Naive B cell (primary cell): ENCODE results near the gene DLD. TPM values are rescaled to one million over a fixed set of nuclear protein-coding genes. Genes with fewer than 3 reads are reported as not detected.

Source experiments
- ATAC-seq, 2 donors: fragments of 150-1000 bp; cut with Tn5 transposase; 2 replicates each; pipeline ENCODE4 v1.10.0; 2021; ENCODE audit warnings: low read depth in 2 of 2, mild to moderate bottlenecking in 2 of 2, moderate library complexity in 2 of 2
- DNase-seq: peaks from one replicate; pipeline ENCODE4 v3.0.0; 2022
- H3K27ac Mint-ChIP-seq, 6 donors: one replicate each; pipeline ENCODE4 v1.8.0; 2020 to 2022; ENCODE audit warnings: mild to moderate bottlenecking in 6 of 6, mixed read lengths in 6 of 6, moderate library complexity in 5 of 6, inconsistent platforms in 2 of 6
- H3K27me3 Mint-ChIP-seq, 3 donors: one replicate each; pipeline ENCODE4 v1.8.0; 2021 to 2022; ENCODE audit warnings: mixed read lengths in 3 of 3, mild to moderate bottlenecking in 1 of 3
- H3K36me3 Mint-ChIP-seq, 2 donors: one replicate each; pipeline ENCODE4 v1.8.0; 2020 to 2022; ENCODE audit warnings: mixed read lengths in 2 of 2, inconsistent platforms in 1 of 2, mild to moderate bottlenecking in 1 of 2
- H3K4me1 Mint-ChIP-seq, 3 donors: one replicate each; pipeline ENCODE4 v1.8.0; 2020 to 2022; ENCODE audit warnings: mixed read lengths in 3 of 3, inconsistent platforms in 1 of 3, mild to moderate bottlenecking in 1 of 3, moderate library complexity in 1 of 3
- H3K4me3 Mint-ChIP-seq, 8 donors: one replicate each; pipeline ENCODE4 v1.8.0; 2020 to 2022; ENCODE audit warnings: mild to moderate bottlenecking in 8 of 8, mixed read lengths in 8 of 8, moderate library complexity in 8 of 8, inconsistent platforms in 2 of 8
- H3K9me3 Mint-ChIP-seq, 7 donors: one replicate each; pipeline ENCODE4 v1.8.0; 2020 to 2022; ENCODE audit warnings: mixed read lengths in 7 of 7, mild to moderate bottlenecking in 5 of 7, inconsistent platforms in 2 of 7, moderate library complexity in 1 of 7
- polyA plus RNA-seq, 6 donors: library from polyadenylated mRNA; unstranded; fragments of 300-500 nt; fragmentation: Illumina TruSeq; gene quantifications; one replicate each; pipeline ENCODE4 v1.2.3, GENCODE V29; 2021; ENCODE audit warnings: low read depth in 6 of 6

Gene DLD
- polyA plus RNA-seq, 6 donors from 2014 or later: 35.3 to 49.5 (median 42.9) TPM

DNA sequence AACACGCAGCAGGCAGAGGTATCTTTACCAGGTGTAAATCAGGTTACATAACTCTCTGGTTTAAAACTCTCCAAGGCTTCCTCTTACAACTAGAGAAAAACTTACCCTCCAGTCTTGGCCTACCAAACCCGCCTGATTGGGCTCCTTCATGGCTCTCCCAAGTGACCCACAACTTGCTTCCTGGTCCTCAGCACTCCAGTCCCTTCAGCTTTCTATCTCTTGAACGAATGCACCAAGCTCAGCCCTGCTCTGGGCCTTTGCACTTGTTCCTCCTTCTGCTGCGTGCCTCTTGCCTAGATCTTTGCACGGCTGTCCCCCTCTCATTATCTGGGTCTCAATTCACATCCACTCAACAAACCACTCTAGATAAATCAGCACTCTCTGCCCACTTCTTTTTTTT is 32.7 kb upstream of the DLD start:
- H3K4me3 Mint-ChIP-seq: no peak overlapping the region
- H3K27ac Mint-ChIP-seq: peak overlapping the region in 1 of 6 donors; percentile 6
- H3K9me3 Mint-ChIP-seq: no peaks in the 10 kb centered on the region
- ATAC-seq (no peak), DNase-seq (no peak)
- peaks cover 0 to 14% (median 10%) of the 10 kb centered on the region in 3 donors for H3K4me1 Mint-ChIP-seq
- H3K27me3 Mint-ChIP-seq: peaks cover 4 to 25% (median 7%) of the 10 kb centered on the region in 3 donors
- no peaks in the 10 kb centered on the region for H3K36me3 Mint-ChIP-seq

DNA sequence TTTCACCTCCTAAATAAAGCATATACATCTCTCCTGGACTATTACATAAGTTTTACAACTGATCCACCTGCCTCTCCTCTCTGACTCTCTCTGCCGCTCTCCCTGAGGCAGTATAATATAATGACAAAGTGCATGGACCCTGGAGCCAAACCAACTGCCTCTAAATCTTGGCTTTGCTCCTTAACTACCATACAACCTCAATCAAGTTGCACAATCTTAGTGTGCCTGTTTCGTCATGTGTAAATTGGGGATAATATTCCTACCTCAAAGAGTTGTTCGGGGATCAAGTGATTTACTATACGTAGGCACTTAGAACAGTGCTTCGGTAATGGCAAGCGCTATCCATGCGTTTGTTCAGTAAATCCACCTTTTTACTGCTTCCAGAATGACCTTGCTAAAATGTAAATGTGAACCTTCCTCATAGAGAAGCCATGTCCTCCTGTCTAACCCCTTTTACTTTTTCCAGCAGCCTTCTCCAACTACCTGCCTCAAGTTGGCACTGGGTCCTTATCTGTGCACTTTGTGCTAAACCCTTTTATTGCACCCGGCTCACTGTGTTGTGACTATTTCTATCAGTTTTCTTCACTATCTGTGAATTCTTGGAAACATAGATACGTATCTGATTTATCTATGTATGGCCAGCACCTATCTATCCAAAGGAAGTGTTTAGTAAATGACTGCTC is 30.6 kb upstream of the DLD start:
- DNase-seq (no peak), ATAC-seq (no peak)
- Mint-ChIP-seq H3K27ac (no peak overlapping the region), H3K4me1 (peaks cover 0 to 14% (median 10%) of the 10 kb centered on the region in 3 donors), H3K4me3 (no peak overlapping the region), H3K27me3 (peaks cover 0 to 11% (median 4%) of the 10 kb centered on the region in 3 donors), H3K9me3 (no peaks in the 10 kb centered on the region), H3K36me3 (no peaks in the 10 kb centered on the region)

DNA sequence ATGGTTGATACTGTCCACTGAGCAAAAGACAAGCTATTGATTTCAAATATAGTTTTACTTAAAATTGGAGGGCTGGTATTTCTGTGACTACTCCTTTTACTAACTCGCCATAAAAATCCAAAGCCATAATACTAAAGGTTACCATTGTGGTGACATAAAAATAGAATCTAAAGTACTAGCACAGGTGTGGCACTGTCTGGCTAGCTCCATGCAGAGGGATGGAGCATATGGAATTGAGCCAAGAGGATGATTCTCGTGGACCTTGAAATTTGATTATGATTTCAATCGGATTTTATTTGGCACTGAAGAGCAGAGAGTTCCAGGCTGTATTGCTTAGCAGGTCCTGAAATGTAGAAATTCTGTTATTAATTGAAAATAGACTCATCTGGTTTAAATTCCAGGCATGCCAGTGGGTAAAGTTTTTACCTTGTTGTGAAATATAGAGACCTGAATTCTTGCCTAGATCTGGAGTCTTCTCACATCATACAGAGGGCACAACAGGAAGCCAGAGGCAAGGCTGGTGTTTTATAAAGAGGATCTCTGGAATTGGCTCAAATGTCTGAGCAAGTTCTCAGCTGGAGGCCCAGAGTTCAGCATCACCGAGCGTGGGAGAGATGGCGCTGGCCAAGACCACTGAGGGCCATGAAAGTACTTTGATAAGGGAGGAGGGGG is 29.9 kb upstream of the DLD start:
- Mint-ChIP-seq H3K4me3 (no peak overlapping the region), H3K4me1 (peaks cover 0 to 14% (median 10%) of the 10 kb centered on the region in 3 donors)

DNA sequence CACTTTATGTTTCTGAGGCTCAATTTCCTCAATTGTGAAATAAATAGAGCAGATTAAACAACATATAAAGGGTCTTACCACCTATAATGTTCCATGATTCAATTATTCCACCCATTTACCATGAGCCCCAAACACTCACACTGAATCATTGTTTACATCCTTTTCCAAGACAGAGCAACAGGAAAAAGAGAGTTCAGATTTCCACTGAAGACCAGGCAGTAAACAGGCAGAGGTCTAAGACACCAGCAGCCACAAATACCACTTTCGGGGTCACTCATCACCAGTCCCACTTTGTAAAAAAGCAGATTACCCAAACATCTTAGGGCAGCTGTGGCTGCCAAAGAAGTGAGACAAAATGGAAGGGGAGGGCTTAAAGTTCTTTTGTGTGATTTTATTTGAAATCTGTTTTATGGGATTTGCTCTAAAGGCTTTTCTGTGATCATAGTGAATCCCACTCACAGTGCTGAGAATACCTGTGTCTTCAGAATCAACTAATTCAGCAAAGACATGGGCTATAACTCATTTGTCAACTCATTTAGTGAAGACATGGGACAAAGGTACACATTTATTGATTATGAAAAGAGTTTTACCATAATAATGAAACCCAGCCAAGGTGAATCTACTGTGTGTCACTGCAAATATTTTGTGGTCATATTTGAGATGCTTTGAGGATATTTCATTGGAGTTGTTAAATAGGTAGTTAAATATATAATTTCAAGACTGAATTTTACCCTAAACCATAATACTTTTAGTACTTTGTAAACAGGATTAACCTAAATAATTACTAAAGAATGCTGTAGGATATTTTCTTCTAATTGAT is 24.8 kb upstream of the DLD start:
- H3K36me3 Mint-ChIP-seq: no peaks in the 10 kb centered on the region
- DNase-seq: no peak
- peak overlapping the region in 1 of 6 donors; percentile 72 for H3K27ac Mint-ChIP-seq
- no peak overlapping the region for H3K4me3 Mint-ChIP-seq
- ATAC-seq: no peak
- no peaks in the 10 kb centered on the region for H3K4me1 Mint-ChIP-seq
- H3K9me3 Mint-ChIP-seq: no peaks in the 10 kb centered on the region
- H3K27me3 Mint-ChIP-seq: no peaks in the 10 kb centered on the region

More for the DNA sequence above, 29.9 kb upstream of the DLD start:
- DNase-seq (no peak), ATAC-seq (no peak)
- Mint-ChIP-seq H3K9me3 (no peaks in the 10 kb centered on the region), H3K27me3 (peaks cover 0 to 11% (median 4%) of the 10 kb centered on the region in 3 donors), H3K36me3 (no peaks in the 10 kb centered on the region), H3K27ac (peak overlapping the region in 1 of 6 donors; percentile 64)

DNA sequence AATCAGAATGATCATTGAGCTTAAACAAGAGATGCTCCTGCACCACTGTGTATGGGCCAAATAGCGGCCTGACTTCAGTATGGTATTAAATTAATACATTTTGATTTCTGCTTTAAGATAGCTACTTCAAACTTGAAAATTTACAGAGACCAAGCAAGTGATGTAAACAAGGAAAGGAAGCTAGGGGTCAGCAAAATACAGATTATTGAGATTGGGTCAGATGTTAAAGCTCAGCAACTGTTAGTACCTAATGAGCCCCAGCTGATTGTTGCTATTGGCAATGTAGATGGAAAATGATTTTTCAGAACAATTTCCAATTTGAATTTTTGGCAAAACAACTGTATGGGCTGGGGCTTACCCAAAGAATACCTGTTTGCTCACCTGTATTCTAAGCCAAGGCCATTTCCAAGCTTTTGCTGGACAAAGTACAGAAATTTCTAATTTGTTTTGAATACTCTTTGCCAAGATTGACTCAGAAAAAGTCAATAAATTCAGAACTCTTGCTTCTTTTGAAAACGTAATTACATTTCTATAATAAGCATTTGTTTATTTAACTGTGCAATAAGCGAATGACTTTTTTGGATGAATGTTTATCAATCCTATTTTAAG is 23.0 kb upstream of the DLD start:
- Mint-ChIP-seq H3K4me1 (no peaks in the 10 kb centered on the region), H3K27me3 (peaks cover 0 to 4% (median 0%) of the 10 kb centered on the region in 3 donors), H3K36me3 (no peaks in the 10 kb centered on the region), H3K9me3 (no peaks in the 10 kb centered on the region), H3K4me3 (no peak overlapping the region), H3K27ac (no peak overlapping the region)
- no peak for ATAC-seq
- no peak for DNase-seq

DNA sequence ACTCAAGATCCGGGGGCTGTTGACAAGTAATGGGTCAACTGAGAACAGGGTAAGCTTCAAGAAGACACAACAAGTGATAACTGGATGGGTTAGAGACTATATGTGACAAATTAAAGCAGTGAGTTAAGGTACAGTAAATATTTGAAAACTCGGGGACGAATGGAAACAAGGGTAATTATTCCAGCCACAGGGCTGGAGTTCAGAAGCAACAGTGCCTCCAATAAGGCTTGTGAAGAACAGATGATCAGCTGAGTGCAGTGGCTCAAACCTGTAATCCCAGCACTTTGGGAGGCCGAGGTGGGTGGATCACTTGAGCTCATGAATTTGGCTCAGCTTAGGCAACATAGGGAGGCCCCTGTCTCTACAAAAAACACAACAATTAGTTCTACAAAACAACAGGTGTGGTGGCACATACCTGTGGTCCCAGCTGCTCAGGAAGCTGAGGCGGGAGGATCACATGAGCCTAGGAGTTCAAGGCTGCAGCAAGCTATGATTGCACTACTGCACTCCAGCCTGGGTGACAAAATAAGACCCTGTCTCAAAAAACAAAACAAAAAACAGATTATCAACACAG is 20.5 kb upstream of the DLD start:
- no peak overlapping the region for H3K4me3 Mint-ChIP-seq
- DNase-seq (no peak), ATAC-seq (no peak)
- peak overlapping the region in 1 of 6 donors; percentile 49 for H3K27ac Mint-ChIP-seq
- H3K9me3 Mint-ChIP-seq: no peaks in the 10 kb centered on the region
- H3K4me1 Mint-ChIP-seq: no peaks in the 10 kb centered on the region
- H3K27me3 Mint-ChIP-seq: peaks cover 0 to 4% (median 0%) of the 10 kb centered on the region in 3 donors
- no peaks in the 10 kb centered on the region for H3K36me3 Mint-ChIP-seq

DNA sequence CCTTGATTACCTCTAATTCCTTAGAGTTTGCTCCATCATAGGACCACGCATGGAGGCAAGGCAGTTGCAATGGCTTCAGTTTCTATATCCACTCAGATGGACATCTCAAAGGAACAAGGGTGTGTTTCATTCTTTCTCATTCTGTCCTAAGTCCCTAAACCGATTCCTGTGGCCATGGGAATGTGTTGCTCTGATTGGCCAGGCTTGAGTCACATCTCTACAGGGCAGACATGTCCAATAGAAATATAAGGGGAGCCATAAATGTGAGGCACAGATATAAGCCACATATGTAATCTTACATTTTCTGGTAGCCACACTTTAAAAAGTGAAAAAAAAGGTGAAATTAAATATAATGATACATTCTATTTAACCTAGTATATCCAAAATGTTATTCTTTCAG is 16.9 kb upstream of the DLD start:
- ATAC-seq (no peak), DNase-seq (no peak)
- H3K4me3 Mint-ChIP-seq: no peak overlapping the region
- H3K9me3 Mint-ChIP-seq: no peaks in the 10 kb centered on the region
- H3K27me3 Mint-ChIP-seq: peaks cover 0 to 4% (median 4%) of the 10 kb centered on the region in 3 donors
- H3K27ac Mint-ChIP-seq: no peak overlapping the region
- no peaks in the 10 kb centered on the region for H3K36me3 Mint-ChIP-seq
- H3K4me1 Mint-ChIP-seq: no peaks in the 10 kb centered on the region

DNA sequence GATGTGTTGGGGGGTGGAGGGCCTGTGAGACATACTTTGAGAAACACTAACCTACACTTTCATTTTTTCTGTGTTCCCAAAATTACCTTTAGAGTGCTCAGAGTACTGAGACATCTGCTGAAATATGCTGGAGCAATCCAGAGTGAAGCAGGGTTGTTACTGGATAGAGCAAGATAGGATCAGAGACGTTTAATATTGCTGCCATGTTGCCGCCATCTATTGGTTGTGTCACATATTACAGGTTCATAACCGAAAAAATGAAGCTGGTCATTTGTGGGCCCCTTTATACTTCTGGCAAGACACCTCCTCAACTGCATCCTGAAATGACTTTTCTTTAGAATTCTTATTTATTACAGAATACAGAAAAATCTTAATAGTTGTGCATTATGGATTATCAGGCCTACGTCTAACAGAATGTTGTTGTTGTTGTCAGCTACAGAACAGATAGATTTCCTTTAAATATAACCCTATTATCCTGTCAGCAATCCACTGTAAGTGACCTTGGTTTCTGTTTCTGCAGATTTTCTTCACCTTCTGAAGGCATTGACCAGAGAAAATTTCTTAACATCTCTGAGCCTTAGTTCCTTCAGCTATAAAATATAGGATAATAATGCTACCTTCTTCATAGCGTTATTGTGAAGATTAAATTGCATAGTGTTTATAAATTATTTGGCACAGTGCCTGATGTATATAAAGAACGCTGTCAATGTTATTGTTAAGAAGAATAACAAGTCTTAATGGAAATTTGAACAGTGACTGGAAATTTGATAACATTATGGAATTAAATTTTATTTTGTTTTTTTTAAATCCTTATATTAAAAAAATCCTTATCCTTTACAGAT is 16.2 kb upstream of the DLD start:
- Mint-ChIP-seq H3K27me3 (peaks cover 0 to 9% (median 4%) of the 10 kb centered on the region in 3 donors), H3K4me1 (no peaks in the 10 kb centered on the region), H3K27ac (no peak overlapping the region), H3K9me3 (no peaks in the 10 kb centered on the region), H3K36me3 (no peaks in the 10 kb centered on the region), H3K4me3 (peak overlapping the region in 1 of 8 donors; percentile 43)
- ATAC-seq (peak; percentile 51 to 56), DNase-seq (peak; percentile 31)

DNA sequence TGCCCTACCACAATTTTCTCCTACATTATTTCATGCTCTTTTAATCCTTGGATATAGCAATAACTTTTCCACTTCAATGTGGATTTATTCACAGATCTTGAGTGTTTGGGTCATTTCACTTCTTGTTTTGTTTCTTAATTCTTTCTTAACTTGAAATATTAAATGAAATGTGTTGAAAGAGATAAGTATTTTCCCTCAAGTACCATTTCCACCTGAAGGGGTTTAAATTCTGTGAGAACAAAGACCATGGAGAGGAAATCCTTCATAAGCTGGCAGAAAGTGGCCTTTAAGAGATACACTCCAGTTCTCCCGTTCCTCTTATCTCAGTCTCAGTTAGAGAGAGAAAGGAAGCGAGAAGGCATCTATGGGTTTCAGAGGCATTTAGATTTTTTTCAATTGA is 14.1 kb upstream of the DLD start:
- no peak overlapping the region for H3K27ac Mint-ChIP-seq
- H3K27me3 Mint-ChIP-seq: peaks cover 6 to 12% (median 11%) of the 10 kb centered on the region in 3 donors
- no peaks in the 10 kb centered on the region for H3K9me3 Mint-ChIP-seq
- no peak for ATAC-seq
- no peaks in the 10 kb centered on the region for H3K4me1 Mint-ChIP-seq
- DNase-seq: no peak
- H3K36me3 Mint-ChIP-seq: no peaks in the 10 kb centered on the region
- no peak overlapping the region for H3K4me3 Mint-ChIP-seq

DNA sequence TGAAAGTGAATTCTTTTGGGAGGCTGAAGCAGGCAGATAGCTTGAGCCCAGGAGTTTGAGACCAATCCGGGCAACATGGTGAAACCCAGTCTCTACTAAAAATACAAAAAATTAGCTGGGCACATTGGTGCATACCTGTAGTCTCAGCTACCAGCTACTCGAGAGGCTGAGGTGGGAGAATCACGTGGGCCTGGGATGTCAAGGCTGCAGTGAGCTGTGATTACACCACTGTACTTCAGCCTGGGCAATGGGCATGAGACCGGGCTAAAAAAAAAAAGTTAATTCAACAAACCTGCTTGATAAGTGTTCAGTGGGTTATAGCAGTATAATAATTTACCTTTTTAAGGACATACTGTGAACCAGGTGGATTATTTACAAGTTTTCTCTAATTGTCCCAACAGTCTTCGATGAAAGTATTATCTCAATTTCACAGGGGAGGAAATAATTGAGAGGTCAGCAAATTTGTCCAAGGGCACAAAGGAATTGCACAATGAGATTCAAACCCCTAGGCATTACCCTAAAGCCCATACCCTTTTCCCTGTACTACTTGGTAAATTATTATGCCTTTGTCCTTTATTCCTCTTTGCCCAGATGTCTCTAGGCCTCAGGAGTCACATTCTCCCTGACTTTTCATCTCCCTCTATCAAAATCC is 13.1 kb upstream of the DLD start:
- no peaks in the 10 kb centered on the region for H3K36me3 Mint-ChIP-seq
- H3K4me1 Mint-ChIP-seq: no peaks in the 10 kb centered on the region
- ATAC-seq (no peak), DNase-seq (no peak)
- no peaks in the 10 kb centered on the region for H3K9me3 Mint-ChIP-seq
- peaks cover 14 to 21% (median 15%) of the 10 kb centered on the region in 3 donors for H3K27me3 Mint-ChIP-seq
- peak overlapping the region in 1 of 6 donors; percentile 18 for H3K27ac Mint-ChIP-seq
- H3K4me3 Mint-ChIP-seq: no peak overlapping the region

DNA sequence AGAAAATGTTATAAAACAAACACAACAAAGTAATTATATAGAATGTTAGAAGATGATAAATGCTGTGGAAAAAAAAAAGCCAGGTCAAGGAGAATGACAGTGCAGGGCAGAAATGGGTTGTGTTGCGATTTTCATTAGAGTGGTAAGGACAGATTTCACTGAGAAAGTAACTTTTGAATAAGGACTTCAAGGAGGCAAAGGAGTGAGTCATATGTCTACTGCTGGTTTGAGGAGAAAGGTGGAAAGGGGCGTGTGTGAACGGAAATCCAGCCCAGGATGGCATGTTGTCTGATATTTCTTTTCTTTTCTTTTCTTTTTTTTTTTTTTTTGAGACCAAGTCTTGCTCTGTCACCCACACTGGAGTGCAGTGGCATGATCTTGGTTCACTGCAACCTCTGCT is 12.3 kb upstream of the DLD start:
- peaks cover 14 to 21% (median 15%) of the 10 kb centered on the region in 3 donors for H3K27me3 Mint-ChIP-seq
- H3K36me3 Mint-ChIP-seq: no peaks in the 10 kb centered on the region
- no peaks in the 10 kb centered on the region for H3K9me3 Mint-ChIP-seq
- no peak for ATAC-seq
- DNase-seq: no peak
- H3K4me1 Mint-ChIP-seq: no peaks in the 10 kb centered on the region
- H3K27ac Mint-ChIP-seq: peak overlapping the region in 1 of 6 donors; percentile 17
- H3K4me3 Mint-ChIP-seq: no peak overlapping the region

DNA sequence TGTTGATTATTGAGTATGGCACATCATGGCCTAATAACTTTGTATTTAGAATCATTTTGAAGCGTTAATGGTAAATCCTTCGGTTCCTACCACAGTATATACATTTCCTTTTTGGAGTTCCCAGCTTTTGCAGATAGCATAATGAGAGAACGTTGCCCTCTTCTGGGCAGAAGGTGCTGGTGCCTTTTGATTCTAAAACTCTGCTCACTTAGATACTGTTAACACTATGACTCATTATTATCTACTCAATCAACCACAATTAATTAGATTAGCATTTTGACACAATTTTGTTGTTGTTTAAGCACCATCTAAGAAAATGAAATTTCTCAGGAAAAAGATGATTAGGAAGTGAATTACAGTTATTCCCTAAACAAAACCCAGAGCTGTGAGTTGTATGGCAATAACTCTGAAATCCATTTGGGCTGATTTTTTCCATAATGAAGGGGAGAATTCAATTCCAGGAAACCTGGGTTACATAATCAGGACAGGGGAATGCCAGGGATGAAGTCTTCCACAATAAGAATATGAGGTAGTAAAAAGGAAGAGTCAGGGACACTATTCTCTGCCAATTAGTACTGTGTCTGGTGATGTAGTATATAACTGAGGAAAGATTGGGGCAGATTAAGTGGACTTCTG is 11.5 kb upstream of the DLD start:
- ATAC-seq (peak; percentile 62 to 75), DNase-seq (peak; percentile 19)
- Mint-ChIP-seq H3K4me1 (no peaks in the 10 kb centered on the region), H3K27me3 (peaks cover 21 to 30% (median 24%) of the 10 kb centered on the region in 3 donors), H3K36me3 (no peaks in the 10 kb centered on the region), H3K9me3 (no peaks in the 10 kb centered on the region), H3K4me3 (no peak overlapping the region), H3K27ac (no peak overlapping the region)
